Smooth muscle cell (in vitro differentiated cells): Measurements from ENCODE around the gene LRRC4C. TPM values are rescaled to one million over a fixed set of nuclear protein-coding genes. Genes with fewer than 3 reads are reported as not detected.
A peak's percentile ranks its signal among the peaks of the same experiment; 100 is the strongest.

Experiments used
- DNase-seq: peaks from one replicate; lab custom pipeline; 2025; ENCODE audit not compliant: unreplicated experiment; lab: John Stamatoyannopoulos, UW
- H2AFZ ChIP-seq: fragments of 200-600 bp; sonication (generic); 2 replicates; pipeline ENCODE4 v1.6.0; 2016; ENCODE audit warnings: antibody characterized with exemption, low read depth, mild to moderate bottlenecking
- H3F3A ChIP-seq: fragments of 200-600 bp; sonication (generic); 2 replicates; pipeline ENCODE4 v1.6.0; 2017; ENCODE audit warnings: antibody characterized with exemption, low read depth
- H3K27ac ChIP-seq: fragments of 200-600 bp; sonication (generic); 2 replicates; pipeline ENCODE4 v1.5.1; 2016; ENCODE audit warnings: low read depth, mild to moderate bottlenecking
- H3K27me3 ChIP-seq: fragments of 200-600 bp; sonication (generic); 2 replicates; pipeline ENCODE4 v1.6.1; 2016; ENCODE audit warnings: low read depth, mild to moderate bottlenecking
- H3K36me3 ChIP-seq: fragments of 200-600 bp; sonication (generic); 2 replicates; pipeline ENCODE4 v1.5.1; 2016; ENCODE audit warnings: low read depth
- H3K4me1 ChIP-seq: fragments of 200-600 bp; sonication (generic); 2 replicates; pipeline ENCODE4 v1.5.1; 2016; ENCODE audit warnings: low read depth
- H3K4me2 ChIP-seq: fragments of 200-600 bp; sonication (generic); 2 replicates; pipeline ENCODE4 v1.6.0; 2016; ENCODE audit warnings: mild to moderate bottlenecking
- H3K4me3 ChIP-seq: fragments of 200-600 bp; sonication (generic); 2 replicates; pipeline ENCODE4 v1.5.1; 2016; ENCODE audit warnings: mild to moderate bottlenecking
- H3K79me2 ChIP-seq: fragments of 200-600 bp; sonication (generic); 2 replicates; pipeline ENCODE4 v1.6.0; 2016; ENCODE audit warnings: low read depth, mild to moderate bottlenecking
- H3K9ac ChIP-seq: fragments of 200-600 bp; sonication (generic); 2 replicates; pipeline ENCODE4 v1.6.0; 2016; ENCODE audit warnings: low read depth
- H3K9me3 ChIP-seq: fragments of 200-600 bp; sonication (generic); replicated peaks from 2 replicates; pipeline ENCODE4 v1.5.1; 2016; ENCODE audit warnings: low read depth
- H4K20me1 ChIP-seq: fragments of 200-600 bp; sonication (generic); 2 replicates; pipeline ENCODE4 v1.6.0; 2016; ENCODE audit warnings: low read depth
- WGBS: methylation state at CpG from one replicate; pipeline ENCODE4 v1.1.7; 2016; ENCODE audit warnings: low lambda C conversion rate; 5-methylcytosine and 5-hydroxymethylcytosine counted together
- polyA plus RNA-seq: library from polyadenylated mRNA; unstranded; fragments of >200 nt; fragmentation: Nextera tagmentation; extraction: Ambion mirVana; gene quantifications from 2 replicates; pipeline ENCODE4 v1.2.1, GENCODE V29; 2016
- total RNA-seq: library from RNA; depleted of rRNA; stranded (reverse); fragments of >200 nt; gene quantifications from 2 replicates; pipeline ENCODE4 v1.2.3, GENCODE V29; 2014
- TF ChIP-seq, protein P1 (sequence below): fragments of 200-600 bp; sonication (generic); IDR thresholded peaks from 2 replicates; pipeline ENCODE4 v1.5.1; 2017; ENCODE audit warnings: borderline replicate concordance, mild to moderate bottlenecking, antibody characterized with exemption; ENCODE audit not compliant: insufficient read depth, poor library complexity, severe bottlenecking

LRRC4C gene
- total and polyA plus RNA-seq, 2 experiments from 2014 or later: 7.3 to 10.1 TPM

DNA sequence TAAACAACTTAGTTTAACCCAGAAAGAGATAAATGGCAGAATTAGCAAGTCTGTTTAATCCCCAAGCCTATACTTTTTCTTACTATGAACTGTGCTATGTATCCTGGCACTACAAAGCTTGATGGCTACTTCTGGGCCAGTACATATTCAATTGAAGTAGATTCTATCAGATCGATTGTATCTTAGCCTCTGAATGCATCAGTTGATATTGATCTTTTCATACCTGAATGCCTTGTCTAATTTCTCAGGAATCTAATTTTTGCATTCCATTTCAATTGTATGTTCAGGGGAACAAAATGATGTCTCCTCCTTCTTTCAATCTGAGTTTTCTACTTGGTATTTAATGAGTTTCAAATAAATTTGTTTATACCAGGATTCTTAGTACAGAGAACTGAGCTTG, 1137.9 kb downstream of the LRRC4C start:
- TF ChIP-seq, protein P1, sequence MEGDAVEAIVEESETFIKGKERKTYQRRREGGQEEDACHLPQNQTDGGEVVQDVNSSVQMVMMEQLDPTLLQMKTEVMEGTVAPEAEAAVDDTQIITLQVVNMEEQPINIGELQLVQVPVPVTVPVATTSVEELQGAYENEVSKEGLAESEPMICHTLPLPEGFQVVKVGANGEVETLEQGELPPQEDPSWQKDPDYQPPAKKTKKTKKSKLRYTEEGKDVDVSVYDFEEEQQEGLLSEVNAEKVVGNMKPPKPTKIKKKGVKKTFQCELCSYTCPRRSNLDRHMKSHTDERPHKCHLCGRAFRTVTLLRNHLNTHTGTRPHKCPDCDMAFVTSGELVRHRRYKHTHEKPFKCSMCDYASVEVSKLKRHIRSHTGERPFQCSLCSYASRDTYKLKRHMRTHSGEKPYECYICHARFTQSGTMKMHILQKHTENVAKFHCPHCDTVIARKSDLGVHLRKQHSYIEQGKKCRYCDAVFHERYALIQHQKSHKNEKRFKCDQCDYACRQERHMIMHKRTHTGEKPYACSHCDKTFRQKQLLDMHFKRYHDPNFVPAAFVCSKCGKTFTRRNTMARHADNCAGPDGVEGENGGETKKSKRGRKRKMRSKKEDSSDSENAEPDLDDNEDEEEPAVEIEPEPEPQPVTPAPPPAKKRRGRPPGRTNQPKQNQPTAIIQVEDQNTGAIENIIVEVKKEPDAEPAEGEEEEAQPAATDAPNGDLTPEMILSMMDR: no peak
- WGBS: 81% methylated on average over 1 of the region's 1 CpG

DNA sequence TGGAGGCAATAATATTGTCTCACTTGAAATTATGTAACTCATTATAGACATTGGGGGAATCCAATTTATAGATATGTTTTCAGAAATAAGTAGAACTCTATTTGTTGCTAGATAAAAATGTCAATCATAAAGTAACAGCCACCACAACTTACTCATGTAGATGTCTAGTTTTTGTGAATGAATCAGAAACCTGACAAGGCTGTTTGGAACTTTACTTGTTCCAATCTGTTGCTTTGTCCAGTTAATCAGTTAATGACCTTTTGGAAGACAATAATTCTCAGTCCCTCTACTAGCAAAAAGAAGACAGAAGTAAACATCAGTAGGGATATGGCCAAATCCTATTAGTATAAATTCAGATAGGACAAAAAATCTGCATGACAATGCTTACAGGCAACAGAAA, 1143.3 kb downstream of the LRRC4C start:
- Histone ChIP-seq H3K4me2 (no peak overlapping the region), H3K9me3 (no peaks in the 10 kb centered on the region), H3K27ac (no peak overlapping the region), H3K36me3 (no peaks in the 10 kb centered on the region), H3F3A (no peaks in the 10 kb centered on the region), H3K9ac (no peak overlapping the region), H2AFZ (peak overlapping the region; percentile 69), H4K20me1 (no peaks in the 10 kb centered on the region), H3K79me2 (no peaks in the 10 kb centered on the region), H3K4me3 (no peak overlapping the region), H3K4me1 (no peaks in the 10 kb centered on the region), H3K27me3 (no peaks in the 10 kb centered on the region)
- TF ChIP-seq, protein P1: no peak
- DNase-seq: no peak

More for the DNA sequence above, 1137.9 kb downstream of the LRRC4C start:
- no peak overlapping the region for H2AFZ ChIP-seq
- H3K79me2 ChIP-seq: no peaks in the 10 kb centered on the region
- H4K20me1 ChIP-seq: no peaks in the 10 kb centered on the region
- no peaks in the 10 kb centered on the region for H3K27me3 ChIP-seq
- no peak for DNase-seq
- H3K4me1 ChIP-seq: no peaks in the 10 kb centered on the region
- H3K9me3 ChIP-seq: no peaks in the 10 kb centered on the region
- no peak overlapping the region for H3K4me2 ChIP-seq
- no peaks in the 10 kb centered on the region for H3F3A ChIP-seq
- no peak overlapping the region for H3K9ac ChIP-seq
- H3K4me3 ChIP-seq: no peak overlapping the region
- no peak overlapping the region for H3K27ac ChIP-seq
- no peaks in the 10 kb centered on the region for H3K36me3 ChIP-seq

DNA sequence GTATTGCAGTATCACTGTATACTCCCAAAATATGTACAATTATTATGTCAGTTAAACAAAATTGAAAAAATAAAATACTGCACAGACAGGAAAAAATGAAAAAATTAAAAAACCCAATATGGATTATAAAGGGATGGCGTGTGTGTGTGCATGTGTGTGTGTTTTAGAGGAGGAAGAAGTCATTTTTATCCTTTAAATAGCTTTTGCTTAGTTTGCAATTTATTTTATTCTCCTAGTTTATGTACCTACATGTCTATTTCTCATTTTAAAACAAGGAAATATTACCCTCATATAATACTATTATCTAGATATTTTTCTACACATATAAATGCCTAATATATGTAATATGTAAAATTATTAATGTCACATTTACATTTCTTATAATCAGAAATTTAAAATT, 1144.3 kb downstream of the LRRC4C start:
- no peaks in the 10 kb centered on the region for H3K4me1 ChIP-seq
- H3K27me3 ChIP-seq: no peaks in the 10 kb centered on the region
- WGBS: 83% methylated on average over 1 of the region's 1 CpG
- H3K4me3 ChIP-seq: no peak overlapping the region
- no peaks in the 10 kb centered on the region for H3K79me2 ChIP-seq
- no peak for DNase-seq
- TF ChIP-seq, protein P1: no peak
- no peak overlapping the region for H3K9ac ChIP-seq
- no peak overlapping the region for H3K4me2 ChIP-seq
- H3K9me3 ChIP-seq: no peaks in the 10 kb centered on the region
- H2AFZ ChIP-seq: no peak overlapping the region
- no peaks in the 10 kb centered on the region for H3F3A ChIP-seq
- H3K36me3 ChIP-seq: no peaks in the 10 kb centered on the region
- no peak overlapping the region for H3K27ac ChIP-seq
- no peaks in the 10 kb centered on the region for H4K20me1 ChIP-seq

DNA sequence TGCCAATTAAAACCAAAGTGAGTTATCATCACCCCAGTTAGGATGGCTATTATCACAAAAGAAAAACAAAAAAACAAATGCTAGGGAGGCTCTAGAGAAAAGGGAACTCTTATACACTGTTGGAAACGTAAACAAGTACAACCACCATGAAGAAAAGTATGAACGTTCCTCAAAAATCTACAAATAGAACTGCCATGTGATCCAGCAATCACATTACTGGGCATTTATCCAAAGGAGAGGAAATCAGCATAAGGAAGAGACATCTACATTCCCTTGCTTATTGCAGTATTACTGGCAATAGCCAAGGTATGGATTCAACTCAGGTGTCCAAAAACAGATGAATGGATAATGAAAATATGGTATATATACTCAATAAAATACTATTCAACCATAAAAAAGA, 1145.1 kb downstream of the LRRC4C start:
- H3K9me3 ChIP-seq: no peaks in the 10 kb centered on the region
- H2AFZ ChIP-seq: no peak overlapping the region
- H3K9ac ChIP-seq: no peak overlapping the region
- H4K20me1 ChIP-seq: no peaks in the 10 kb centered on the region
- H3K4me2 ChIP-seq: no peak overlapping the region
- no peaks in the 10 kb centered on the region for H3F3A ChIP-seq
- TF ChIP-seq, protein P1: no peak
- no peak for DNase-seq
- H3K4me1 ChIP-seq: no peaks in the 10 kb centered on the region
- no peaks in the 10 kb centered on the region for H3K36me3 ChIP-seq
- H3K27me3 ChIP-seq: no peaks in the 10 kb centered on the region
- no peaks in the 10 kb centered on the region for H3K79me2 ChIP-seq
- H3K27ac ChIP-seq: no peak overlapping the region
- H3K4me3 ChIP-seq: no peak overlapping the region
- 69% methylated on average over 2 of the region's 2 CpGs for WGBS
